Uterus (tissue), 4 donors: ENCODE results near the gene MRPL55. TPM values are rescaled to one million over a fixed set of nuclear protein-coding genes. Genes with fewer than 3 reads are reported as not detected.

ENCODE experiments used
- DNase-seq, 2 donors: peaks; one replicate each; pipeline ENCODE4 v3.0.0-alpha.2; 2019 to 2020
- H3K27ac ChIP-seq, 2 donors: fragments of 200-600 bp; sonication (generic); 1 replicate in 1 of 2; 2 replicates in 1 of 2; pipeline ENCODE4 v1.5.1; 2016 to 2018
- H3K27me3 ChIP-seq, 2 donors: fragments of 200-600 bp; sonication (generic); one replicate each; pipeline ENCODE4 v1.5.1; 2018 to 2019; ENCODE audit warnings: control low read depth in 1 of 2
- H3K36me3 ChIP-seq, 2 donors: fragments of 200-600 bp; sonication (generic); one replicate each; pipeline ENCODE4 v1.5.1; 2019; ENCODE audit warnings: control low read depth in 1 of 2
- H3K4me1 ChIP-seq, 2 donors: fragments of 200-600 bp; sonication (generic); one replicate each; pipeline ENCODE4 v1.5.1; 2018 to 2019; ENCODE audit warnings: control low read depth in 1 of 2
- H3K4me3 ChIP-seq, 2 donors: fragments of 200-600 bp; sonication (generic); 1 replicate in 1 of 2; 2 replicates in 1 of 2; pipeline ENCODE4 v1.5.1; 2018 to 2019; ENCODE audit warnings: mild to moderate bottlenecking in 1 of 2
- H3K9me3 ChIP-seq, 2 donors: fragments of 200-600 bp; sonication (generic); one replicate each; pipeline ENCODE4 v1.5.1; 2019; ENCODE audit warnings: control low read depth in 1 of 2
- CTCF ChIP-seq, 4 experiments: fragments of 200-600 bp in 2 of 4; fragments of 450-650 bp in 2 of 4; sonication (generic) in 2 of 4; IDR thresholded peaks; one replicate each; pipeline ENCODE4 v1.5.1; 2016 to 2019; ENCODE audit warnings: antibody characterized with exemption in 4 of 4, mild to moderate bottlenecking in 2 of 4, moderate library complexity in 1 of 4
- POLR2A ChIP-seq, 2 donors: fragments of 450-650 bp; IDR thresholded peaks; one replicate each; pipeline ENCODE4 v1.6.1; 2016; ENCODE audit warnings: antibody characterized with exemption in 2 of 2, mild to moderate bottlenecking in 1 of 2, moderate library complexity in 1 of 2
- intact Hi-C: fragments of 100-400 bp; cut with DNase I; formaldehyde crosslinking; loops from one replicate; pipeline ENCODE4 v1.15.1; 2023; ENCODE audit warnings: low total_unique reads
- total RNA-seq, 4 donors: library from RNA; depleted of rRNA in 3 of 4; stranded (reverse); fragments of >200 nt in 3 of 4; gene quantifications; one replicate each; pipeline versions ENCODE4 v1.1.0 to v1.2.4, GENCODE V29; 2014 to 2023
- donor health status: DM: yes; HTN: yes; CAD: no.

The MRPL55 gene
- total RNA-seq, 4 donors from 2014 or later = 19.4 to 43.4 (median 33.6) TPM

- TF ChIP-seq CTCF (IDR thresholded peaks at IDR 0.05) = no peak
- no peak for TF ChIP-seq POLR2A (IDR thresholded peaks at IDR 0.05)
- H3K36me3 ChIP-seq = no peaks in the 10 kb centered on the region
- no peak overlapping the region for H3K4me3 ChIP-seq
- peaks cover 23 to 55% of the 10 kb centered on the region in 2 donors for H3K27me3 ChIP-seq
- H3K9me3 ChIP-seq = no peaks in the 10 kb centered on the region
- no peak overlapping the region for H3K27ac ChIP-seq
- intact Hi-C loops = no loop called here
- H3K4me1 ChIP-seq = no peaks in the 10 kb centered on the region
- no peak for DNase-seq
Observed at GRCh38 chr1:228063251-228064191, 45.6 kb downstream of the MRPL55 start.

- TF ChIP-seq POLR2A (IDR thresholded peaks at IDR 0.05) = no peak
- no peak for TF ChIP-seq CTCF (IDR thresholded peaks at IDR 0.05)
- Histone ChIP-seq H3K4me1 (no peaks in the 10 kb centered on the region), H3K4me3 (no peak overlapping the region), H3K27ac (no peak overlapping the region), H3K36me3 (no peaks in the 10 kb centered on the region), H3K9me3 (peaks cover 0 to under 1% of the 10 kb centered on the region in 2 donors), H3K27me3 (peaks cover 24 to 55% of the 10 kb centered on the region in 2 donors)
- DNase-seq = no peak
- intact Hi-C loops = no loop called here
Observed at GRCh38 chr1:228062812-228063211, 46.3 kb downstream of the MRPL55 start.

- H3K27ac ChIP-seq = no peak overlapping the region
- peaks cover 24 to 55% of the 10 kb centered on the region in 2 donors for H3K27me3 ChIP-seq
- peaks cover 0 to 4% of the 10 kb centered on the region in 2 donors for H3K9me3 ChIP-seq
- H3K4me3 ChIP-seq = no peak overlapping the region
- no peaks in the 10 kb centered on the region for H3K4me1 ChIP-seq
- no peak for TF ChIP-seq CTCF (IDR thresholded peaks at IDR 0.05)
- TF ChIP-seq POLR2A (IDR thresholded peaks at IDR 0.05) = no peak
- intact Hi-C loops = no loop called here
- H3K36me3 ChIP-seq = no peaks in the 10 kb centered on the region
- DNase-seq = no peak
Observed at GRCh38 chr1:228062085-228062791, 46.9 kb downstream of the MRPL55 start.

- Histone ChIP-seq H3K9me3 (peaks cover 0 to 4% of the 10 kb centered on the region in 2 donors), H3K4me1 (no peaks in the 10 kb centered on the region), H3K36me3 (no peaks in the 10 kb centered on the region), H3K4me3 (no peak overlapping the region), H3K27ac (no peak overlapping the region), H3K27me3 (peaks cover 24 to 50% of the 10 kb centered on the region in 2 donors)
- intact Hi-C loops = no loop called here
- no peak for DNase-seq
- TF ChIP-seq POLR2A (IDR thresholded peaks at IDR 0.05) = no peak
- no peak for TF ChIP-seq CTCF (IDR thresholded peaks at IDR 0.05)
Observed at GRCh38 chr1:228061411-228062084, 47.6 kb downstream of the MRPL55 start.
